Transverse colon (tissue), 3 donors: ENCODE data around the gene MAP4K4.

Experiments used
- CTCF ChIP-seq, 5 experiments: fragments of 200-600 bp in 3 of 5; fragments of 450-650 bp in 2 of 5; sonication (generic) in 3 of 5; IDR thresholded peaks; 1 replicate in 2 of 5; 2 replicates in 3 of 5; pipeline ENCODE4 v1.5.1; 2016 to 2017; ENCODE audit warnings: antibody characterized with exemption in 5 of 5, inconsistent platforms in 3 of 5, mild to moderate bottlenecking in 2 of 5, moderate library complexity in 1 of 5
- EP300 ChIP-seq: sonication (generic); formaldehyde crosslinking; IDR thresholded peaks from one replicate; pipeline ENCODE4 v1.6.1; 2017; ENCODE audit warnings: antibody characterized with exemption, low read depth
- POLR2A ChIP-seq: fragments of 450-650 bp; IDR thresholded peaks from one replicate; pipeline ENCODE4 v1.6.1; 2016; ENCODE audit warnings: antibody characterized with exemption, mild to moderate bottlenecking, moderate library complexity

DNA sequence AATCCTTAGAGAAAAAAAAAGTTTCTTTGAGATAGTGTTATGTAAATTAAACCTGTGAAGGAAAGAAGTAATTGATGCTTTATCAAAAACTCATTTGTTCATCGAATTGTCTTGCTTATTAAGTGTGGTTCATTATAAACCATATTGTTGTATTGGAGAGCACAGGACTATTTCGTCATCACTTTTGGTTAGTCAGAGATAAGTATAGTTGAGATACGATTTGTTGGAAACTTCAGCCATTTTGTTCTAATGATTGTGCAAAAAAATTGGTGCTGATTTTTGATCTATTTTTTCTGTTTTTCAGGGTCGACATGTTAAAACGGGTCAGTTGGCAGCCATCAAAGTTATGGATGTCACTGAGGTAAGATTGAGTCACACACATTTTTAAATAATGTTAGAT is 92.9 kb downstream of the MAP4K4 start:
- TF ChIP-seq CTCF (IDR thresholded peaks at IDR 0.05) (no peak), POLR2A (no peak), EP300 (no peak)
